GM15510 (cell line): Measurements from ENCODE around the gene FMN1.

ENCODE experiments used
- POLR2A ChIP-seq: IDR thresholded peaks from 3 replicates; pipeline ENCODE4 v1.6.1; 2011; ENCODE audit warnings: borderline replicate concordance; ENCODE audit not compliant: insufficient read length; ENCODE audit errors: extremely low read depth

Gene FMN1

DNA sequence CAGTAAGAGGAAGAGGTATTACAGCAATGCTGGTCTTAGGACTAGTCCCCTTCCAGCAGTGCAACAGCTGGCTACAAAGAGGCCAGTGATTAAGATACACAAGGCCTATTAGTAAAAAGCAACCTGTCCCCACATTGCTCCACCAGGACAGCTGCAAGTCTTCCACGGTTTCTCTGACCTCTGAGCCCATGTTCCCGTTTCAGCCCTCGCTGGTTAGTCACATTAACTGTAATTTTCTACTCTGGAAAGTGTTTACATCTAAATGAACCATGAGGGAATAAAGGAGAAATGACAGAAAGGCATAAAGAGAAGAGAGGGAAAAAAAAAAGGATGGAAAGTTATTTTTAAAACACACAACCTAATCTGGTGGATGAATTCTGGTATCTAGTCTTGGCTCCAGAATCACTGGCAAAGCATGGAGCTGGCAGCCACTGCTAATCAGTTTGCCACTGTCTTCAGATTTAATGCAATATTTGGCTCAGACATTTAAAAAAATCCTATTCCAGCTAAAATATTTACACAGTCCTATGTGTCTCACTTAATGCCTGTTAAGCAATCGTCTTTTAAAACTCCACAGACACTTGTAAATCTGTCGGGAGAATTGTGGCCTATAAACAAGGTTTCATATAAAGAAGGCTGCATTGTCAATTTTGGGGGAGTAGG is 321.8 kb downstream of the FMN1 start:
- no peak for TF ChIP-seq POLR2A

DNA sequence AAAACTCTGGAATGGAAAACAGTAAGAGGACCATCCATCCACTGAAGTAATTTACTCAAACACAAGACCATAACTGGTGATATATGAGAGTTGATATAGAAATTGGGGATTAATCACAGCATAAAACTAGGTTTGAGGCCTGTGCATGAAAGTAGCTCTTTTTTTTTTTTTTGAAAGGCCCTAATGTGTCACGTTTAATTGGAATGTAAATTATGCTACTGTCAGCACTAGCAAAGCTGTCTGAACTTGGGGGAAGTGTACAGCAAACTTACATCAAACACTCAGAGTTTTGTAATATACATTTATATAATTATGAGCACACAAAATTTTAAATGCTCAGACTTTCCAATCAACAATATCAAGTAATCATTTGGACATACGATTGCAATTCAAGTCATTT is 322.6 kb downstream of the FMN1 start:
- TF ChIP-seq POLR2A, result no peak

DNA sequence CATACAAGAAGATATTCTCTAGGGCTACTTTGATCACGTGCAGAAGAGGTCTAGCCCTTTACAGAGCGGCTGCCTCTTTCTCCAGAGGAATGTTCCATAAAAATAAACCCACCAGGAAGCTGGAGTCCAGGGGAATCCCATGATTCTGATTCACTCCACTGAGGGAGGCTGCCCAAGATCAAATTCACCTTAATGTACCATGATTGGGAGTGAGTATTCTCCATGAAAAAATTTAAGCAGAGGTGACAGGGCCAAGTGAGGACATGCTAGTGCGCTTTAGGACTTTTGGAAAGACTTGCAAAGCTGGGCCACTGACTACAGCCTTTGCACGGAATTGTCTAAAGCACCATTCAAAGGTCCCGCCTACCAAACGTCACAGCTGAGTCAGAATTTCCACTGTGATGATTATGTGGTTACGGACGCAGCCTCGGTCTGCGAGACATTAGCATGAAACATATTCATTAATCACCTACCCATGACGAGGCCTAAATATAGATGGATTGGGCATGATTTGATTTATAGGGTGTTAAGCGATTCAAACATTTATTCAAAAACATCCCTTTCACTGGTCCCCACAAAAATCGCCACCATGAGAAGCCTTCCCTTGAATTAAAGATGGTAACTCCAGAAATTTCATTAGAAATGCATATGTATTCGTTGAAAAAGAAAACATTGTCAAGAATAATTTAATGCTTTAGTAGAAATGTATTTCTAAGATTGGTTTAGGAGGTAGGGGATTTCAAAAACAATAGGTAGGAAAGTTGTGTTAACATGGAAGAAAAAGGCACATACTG is 324.1 kb downstream of the FMN1 start:
- no peak for TF ChIP-seq POLR2A

DNA sequence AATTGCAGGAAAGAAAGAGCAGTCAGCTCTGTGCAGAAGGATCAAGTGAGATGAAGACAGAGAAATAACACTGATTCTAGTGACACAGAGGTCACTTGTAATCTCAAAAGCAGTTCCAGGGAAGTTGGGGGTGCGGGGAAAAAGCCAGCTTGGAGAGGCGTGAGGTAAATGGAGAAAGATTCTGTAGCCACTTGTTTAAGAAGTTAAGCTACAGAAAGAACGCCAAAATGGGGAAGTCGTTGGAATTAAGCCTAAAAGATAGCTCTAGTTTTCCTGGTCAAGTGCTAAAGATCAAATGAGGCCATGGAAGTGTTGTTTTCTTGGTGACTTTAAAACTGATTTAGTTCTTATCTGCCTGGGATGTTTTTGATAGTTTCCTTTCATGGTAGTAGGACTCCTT is 324.7 kb downstream of the FMN1 start:
- TF ChIP-seq POLR2A, result no peak

DNA sequence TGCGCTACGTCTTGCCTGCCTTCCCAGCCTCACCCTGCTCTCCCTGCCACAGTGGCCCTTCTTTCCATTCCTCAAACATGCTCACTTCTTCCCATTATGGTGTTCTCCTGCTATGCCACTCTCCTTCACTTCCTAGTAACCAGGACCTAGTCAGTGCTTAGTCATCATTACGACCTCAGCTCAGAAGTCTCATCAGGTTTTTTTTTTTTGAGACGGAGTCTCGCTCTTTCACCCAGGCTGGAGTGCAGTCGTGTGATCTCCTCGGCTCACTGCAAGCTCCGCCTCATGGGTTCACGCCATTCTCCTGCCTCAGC is 327.2 kb downstream of the FMN1 start:
- no peak for TF ChIP-seq POLR2A

DNA sequence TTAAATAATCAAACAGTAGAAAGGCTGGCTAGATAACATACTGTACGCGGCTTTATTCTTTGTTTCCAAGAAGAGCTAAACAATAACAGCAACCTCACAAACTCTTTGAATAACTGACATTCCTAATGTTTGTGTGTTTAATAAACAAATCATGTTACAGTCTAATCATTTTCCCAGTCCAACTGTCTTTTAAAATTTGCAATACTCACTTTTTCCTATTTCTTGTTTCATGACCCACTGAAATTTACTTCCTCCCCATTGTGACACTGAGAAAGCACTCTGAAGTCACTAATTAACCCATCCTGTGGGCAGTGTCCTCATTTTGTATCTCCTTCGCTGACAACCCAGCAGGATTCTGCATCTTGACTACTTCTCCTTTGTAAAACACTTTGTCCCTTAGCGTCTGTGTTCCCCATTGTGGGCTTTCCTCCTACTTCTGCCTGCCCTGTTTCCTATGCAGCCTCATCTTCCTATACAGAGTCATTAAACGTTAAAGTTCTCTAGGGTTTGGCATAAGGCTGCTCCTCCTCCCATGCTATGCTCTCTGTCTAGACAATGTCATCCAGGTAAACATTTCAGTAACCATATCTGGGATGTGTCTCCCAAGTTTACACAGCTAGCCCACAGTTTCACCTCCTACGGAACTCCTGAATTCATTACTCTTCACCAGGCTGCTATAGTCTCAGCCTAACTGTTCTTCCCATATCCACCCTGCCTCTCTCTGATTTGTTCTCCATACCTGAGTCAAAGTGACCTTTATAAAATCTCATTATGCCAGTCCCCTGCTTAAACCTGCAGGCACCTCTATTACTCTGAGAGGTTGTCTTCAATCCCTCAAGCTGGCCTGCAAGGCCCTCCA is 327.8 kb downstream of the FMN1 start:
- TF ChIP-seq POLR2A, result no peak

DNA sequence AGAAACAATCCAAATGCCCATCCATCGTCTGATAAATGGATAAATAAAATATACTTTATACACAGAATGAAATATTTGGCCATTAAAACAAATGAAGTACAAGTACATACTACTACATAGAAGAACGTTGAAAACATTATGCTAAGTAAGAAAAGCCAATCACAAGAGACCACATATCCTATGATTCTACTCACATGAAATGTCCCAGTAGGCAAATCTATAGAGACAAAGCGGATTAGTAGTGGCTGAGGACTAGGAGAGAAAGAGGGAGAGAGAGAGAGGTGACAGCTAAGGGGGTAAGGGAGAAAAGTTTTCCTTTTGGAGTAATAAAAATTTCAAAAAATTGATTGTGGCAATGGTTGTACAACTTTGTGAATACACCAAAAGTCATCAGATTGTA is 329.7 kb downstream of the FMN1 start:
- no peak for TF ChIP-seq POLR2A

DNA sequence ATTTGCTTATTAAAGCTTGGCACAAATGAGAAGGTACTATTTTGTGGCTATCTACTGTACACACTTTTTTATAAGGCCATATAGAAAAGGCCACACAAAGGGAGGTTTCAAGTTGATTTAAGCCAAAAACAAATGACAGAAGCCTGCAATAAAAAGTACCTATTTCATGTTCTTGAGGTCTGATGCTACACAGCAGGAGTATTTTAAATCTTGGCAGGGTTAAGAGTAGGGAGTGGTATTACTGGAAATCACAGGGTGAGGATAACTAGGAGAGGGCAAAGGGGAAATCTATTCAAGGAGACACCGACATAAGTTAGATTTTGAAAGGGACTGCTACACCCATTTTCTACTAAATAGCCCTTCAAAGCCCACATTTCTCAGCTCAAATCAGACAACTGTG is 330.5 kb downstream of the FMN1 start:
- no peak for TF ChIP-seq POLR2A

DNA sequence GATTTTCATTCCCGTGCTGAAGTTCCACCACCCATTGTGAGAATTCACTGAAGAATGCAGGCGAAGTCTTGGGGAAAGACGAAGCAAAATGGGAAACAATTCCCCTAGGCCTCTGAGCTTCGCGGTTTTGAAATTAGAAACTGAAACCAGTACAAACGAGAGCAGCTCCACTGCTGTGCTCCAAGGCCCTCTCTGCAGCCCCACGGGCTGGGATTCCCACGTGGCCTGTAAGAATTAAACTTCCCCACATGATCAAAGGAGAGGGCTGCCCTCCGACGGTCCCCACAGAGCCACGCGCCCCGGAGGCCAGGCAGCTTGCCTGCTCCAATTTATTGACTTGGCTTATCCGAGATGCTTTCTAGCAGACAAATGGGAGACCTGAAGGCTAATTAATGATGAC is 332.8 kb downstream of the FMN1 start:
- no peak for TF ChIP-seq POLR2A

DNA sequence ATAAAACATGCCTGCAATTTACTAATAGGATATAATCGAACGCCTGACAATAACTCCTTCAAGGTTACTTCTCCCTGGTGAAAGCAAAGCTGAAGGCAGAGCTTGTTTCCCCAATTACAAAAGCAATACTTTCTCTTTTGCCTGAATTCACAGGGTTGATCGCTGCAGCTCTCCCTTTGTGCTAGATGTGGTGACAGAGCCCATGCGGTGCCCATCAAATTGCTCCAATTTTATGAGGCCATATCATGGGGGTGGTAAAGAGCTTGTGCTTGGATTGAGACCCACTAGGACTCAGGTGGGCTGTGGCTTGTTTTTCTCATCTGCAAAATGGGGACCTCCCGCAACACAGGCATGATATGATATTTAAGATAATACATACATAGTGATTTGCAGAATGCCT is 333.3 kb downstream of the FMN1 start:
- no peak for TF ChIP-seq POLR2A

DNA sequence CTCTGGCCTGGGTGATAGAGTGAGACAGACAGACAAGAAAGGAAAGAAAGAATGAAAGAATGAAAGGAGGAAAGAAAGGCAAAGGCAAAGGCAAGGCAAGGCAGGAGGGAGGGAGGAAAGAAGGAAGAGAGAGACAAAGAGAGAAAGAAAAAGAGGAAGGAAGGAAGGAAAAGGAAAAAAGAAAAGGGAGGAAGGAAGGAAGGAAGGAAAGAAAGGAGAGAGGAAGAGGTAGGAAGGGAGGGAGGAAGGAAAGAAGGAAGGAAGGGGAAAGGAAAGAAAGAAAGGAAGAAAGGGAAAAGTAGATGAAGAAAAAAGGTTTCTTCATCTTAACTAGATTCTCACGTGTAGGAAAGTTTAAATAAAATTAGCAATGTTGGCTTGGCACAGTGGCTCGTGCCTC is 334.5 kb downstream of the FMN1 start:
- no peak for TF ChIP-seq POLR2A

DNA sequence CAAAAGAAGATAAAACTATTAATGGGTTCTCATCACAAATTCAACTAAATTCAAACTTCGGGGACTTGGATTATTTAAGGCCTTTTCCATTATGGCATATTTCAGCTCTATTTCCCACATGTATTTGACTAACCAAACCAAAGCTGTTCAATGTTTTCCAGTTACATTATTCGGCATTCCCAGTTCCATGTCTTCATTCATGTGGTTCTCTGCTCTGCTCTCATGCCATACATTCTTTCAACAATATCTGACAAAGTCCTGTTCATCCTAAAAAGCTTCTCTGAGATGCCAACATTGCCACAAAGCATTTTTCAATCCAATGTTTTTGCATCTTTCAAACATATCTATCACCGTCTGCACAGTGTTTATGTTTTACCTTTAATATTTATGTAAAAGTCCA is 335.3 kb downstream of the FMN1 start:
- no peak for TF ChIP-seq POLR2A

DNA sequence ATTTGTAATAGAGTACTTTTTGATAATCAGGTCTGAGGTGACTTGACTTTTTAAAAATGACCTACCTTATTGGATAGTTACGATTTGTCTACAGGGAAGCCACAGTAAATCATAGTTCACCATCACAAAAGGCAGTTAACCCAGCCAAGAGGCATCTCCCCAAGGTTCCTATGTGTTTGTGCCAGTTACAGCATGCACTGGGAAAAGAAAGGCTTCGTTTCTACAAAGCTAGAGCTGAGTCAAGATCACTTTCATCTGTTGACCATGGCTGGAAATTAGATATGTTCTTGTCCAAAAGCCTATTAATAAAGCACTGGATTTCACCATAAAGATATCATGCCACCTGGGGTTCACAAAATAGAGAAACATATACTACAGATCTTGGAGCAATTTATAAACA is 336.8 kb downstream of the FMN1 start:
- no peak for TF ChIP-seq POLR2A

DNA sequence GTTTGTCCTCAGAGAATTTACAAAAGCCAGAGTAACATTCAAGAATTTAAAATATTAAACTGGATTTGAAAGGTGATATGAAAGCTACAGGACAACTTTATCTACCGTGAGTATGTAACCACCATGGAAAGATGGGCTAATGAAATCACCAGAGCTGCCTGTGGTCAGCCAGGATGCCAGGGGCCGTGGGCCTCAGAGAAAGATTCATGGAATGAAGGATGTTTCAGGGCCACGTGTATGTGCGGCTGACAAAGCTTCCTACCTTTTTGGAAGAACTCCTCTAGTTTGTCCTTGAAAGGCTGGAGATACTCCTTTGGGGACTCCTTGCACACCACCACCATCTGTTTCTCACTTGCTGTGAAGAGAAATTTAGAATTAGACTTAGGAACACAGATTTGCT is 337.8 kb downstream of the FMN1 start:
- TF ChIP-seq POLR2A, result no peak

DNA sequence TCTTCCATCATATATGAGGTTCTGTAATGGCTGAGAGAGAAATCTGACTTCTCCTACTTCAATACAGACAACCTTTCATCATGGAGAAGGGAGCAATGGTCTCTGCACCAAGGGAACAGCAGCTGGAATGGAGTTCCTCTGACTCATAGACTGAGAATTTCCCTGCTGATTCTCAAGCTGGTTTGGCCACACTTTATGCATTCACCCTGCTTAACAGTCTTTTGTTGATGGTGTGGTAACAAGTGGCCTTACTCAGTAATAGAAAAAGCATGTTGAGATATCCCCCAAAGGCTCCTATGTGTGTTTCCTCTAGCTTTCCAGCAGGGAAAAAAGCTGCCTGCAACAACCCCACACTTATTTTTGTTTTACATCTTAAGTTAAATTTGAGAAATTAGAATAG is 338.6 kb downstream of the FMN1 start:
- TF ChIP-seq POLR2A, result no peak
